CD14-positive monocyte (primary cell): ENCODE data around the gene BLTP3B. TPM values are rescaled to one million over a fixed set of nuclear protein-coding genes. Genes with fewer than 3 reads are reported as not detected.

Experiments used
- DNase-seq, 3 donors: peaks; one replicate each; pipeline ENCODE4 v3.0.0-alpha.2; 2011 to 2022
- H2AFZ ChIP-seq: 2 replicates; pipeline ENCODE4 v1.6.0; 2012; ENCODE audit warnings: mild to moderate bottlenecking, low read depth, low read length, inconsistent platforms; ENCODE audit not compliant: insufficient read depth, poor library complexity, severe bottlenecking
- H3K27ac ChIP-seq, 2 donors: 1 replicate in 1 of 2; 2 replicates in 1 of 2; pipeline ENCODE4 v1.5.1; 2012 to 2013; ENCODE audit warnings: low read length in 2 of 2, control low read depth in 1 of 2, inconsistent platforms in 1 of 2, low read depth in 1 of 2, mild to moderate bottlenecking in 1 of 2
- H3K27me3 ChIP-seq, 2 donors: one replicate each; pipeline versions ENCODE4 v1.6.0 to v1.6.1; 2011 to 2013; ENCODE audit warnings: low read length in 2 of 2; ENCODE audit not compliant: control insufficient read depth in 2 of 2, insufficient read depth in 2 of 2
- H3K36me3 ChIP-seq, 2 donors: replicated peaks in 1 of 2; 1 replicate in 1 of 2; 2 replicates in 1 of 2; pipeline versions ENCODE4 v1.5.1 to v1.6.1; 2012 to 2013; ENCODE audit warnings: low read length in 2 of 2, control low read depth in 1 of 2, inconsistent platforms in 1 of 2, mild to moderate bottlenecking in 1 of 2; ENCODE audit not compliant: insufficient read depth in 2 of 2, control insufficient read depth in 1 of 2
- H3K4me1 ChIP-seq, 2 donors: 1 replicate in 1 of 2; 2 replicates in 1 of 2; pipeline versions ENCODE4 v1.5.1 to v1.6.1; 2012 to 2013; ENCODE audit warnings: low read length in 2 of 2, control low read depth in 1 of 2, inconsistent platforms in 1 of 2, mild to moderate bottlenecking in 1 of 2, moderate library complexity in 1 of 2; ENCODE audit not compliant: insufficient read depth in 2 of 2, control insufficient read depth in 1 of 2
- H3K4me2 ChIP-seq: replicated peaks from 2 replicates; pipeline ENCODE3; 2012; ENCODE audit warnings: low read length, moderate library complexity, mild to moderate bottlenecking; ENCODE audit not compliant: poor library complexity, severe bottlenecking; ENCODE audit errors: extremely low read depth
- H3K4me3 ChIP-seq, 3 experiments: fragments of 200-600 bp in 1 of 3; sonication (generic) in 1 of 3; replicated peaks in 1 of 3; 1 replicate in 2 of 3; 2 replicates in 1 of 3; pipeline ENCODE4 v1.5.1; 2011 to 2013; ENCODE audit warnings: low read length in 3 of 3, mild to moderate bottlenecking in 3 of 3, control low read depth in 2 of 3, low read depth in 2 of 3, inconsistent platforms in 1 of 3, moderate library complexity in 1 of 3
- H3K79me2 ChIP-seq: 2 replicates; pipeline ENCODE4 v1.6.0; 2012; ENCODE audit warnings: mild to moderate bottlenecking, control low read depth, inconsistent platforms, low read length, moderate library complexity; ENCODE audit not compliant: insufficient read depth
- H3K9ac ChIP-seq: 2 replicates; pipeline ENCODE4 v1.6.0; 2017; ENCODE audit warnings: low read length, mild to moderate bottlenecking; ENCODE audit not compliant: insufficient read depth, poor library complexity, severe bottlenecking
- H3K9me3 ChIP-seq, 2 donors: replicated peaks in 1 of 2; 1 replicate in 1 of 2; 2 replicates in 1 of 2; pipeline versions ENCODE4 v1.5.1 to v1.6.1; 2012 to 2013; ENCODE audit warnings: low read length in 2 of 2, control low read depth in 1 of 2; ENCODE audit not compliant: control insufficient read depth in 1 of 2, insufficient read depth in 1 of 2
- H4K20me1 ChIP-seq: 2 replicates; pipeline ENCODE4 v1.6.0; 2012; ENCODE audit warnings: mild to moderate bottlenecking, low read length, control low read depth, moderate library complexity; ENCODE audit not compliant: insufficient read depth
- H3K27ac Mint-ChIP-seq, 7 donors: one replicate each; pipeline ENCODE4 v1.8.0; 2020; ENCODE audit warnings: mild to moderate bottlenecking in 7 of 7, mixed read lengths in 7 of 7, moderate library complexity in 6 of 7, inconsistent platforms in 2 of 7
- H3K27me3 Mint-ChIP-seq, 3 donors: one replicate each; pipeline ENCODE4 v1.8.0; 2021 to 2022; ENCODE audit warnings: low read depth in 3 of 3, mild to moderate bottlenecking in 3 of 3, mixed read lengths in 3 of 3, moderate library complexity in 3 of 3, inconsistent platforms in 1 of 3
- H3K36me3 Mint-ChIP-seq, 2 donors: one replicate each; pipeline ENCODE4 v1.8.0; 2020; ENCODE audit warnings: mixed read lengths in 2 of 2, inconsistent platforms in 1 of 2, mild to moderate bottlenecking in 1 of 2
- H3K4me1 Mint-ChIP-seq: one replicate; pipeline ENCODE4 v1.8.0; 2020; ENCODE audit warnings: mild to moderate bottlenecking, mixed read lengths
- H3K4me3 Mint-ChIP-seq, 2 donors: one replicate each; pipeline ENCODE4 v1.8.0; 2020; ENCODE audit warnings: mild to moderate bottlenecking in 2 of 2, mixed read lengths in 2 of 2, moderate library complexity in 1 of 2
- H3K9me3 Mint-ChIP-seq, 7 donors: one replicate each; pipeline ENCODE4 v1.8.0; 2020 to 2022; ENCODE audit warnings: mixed read lengths in 7 of 7, mild to moderate bottlenecking in 6 of 7, moderate library complexity in 6 of 7, inconsistent platforms in 2 of 7
- WGBS: methylation state at CpG from one replicate; pipeline ENCODE4 v1.1.5; 2013; ENCODE audit warnings: missing lambda C conversion rate; ENCODE audit not compliant: insufficient coverage; 5-methylcytosine and 5-hydroxymethylcytosine counted together
- intact Hi-C, 2 donors: fragments of 100-400 bp; cut with micrococcal nuclease; formaldehyde crosslinking; loops; one replicate each; pipeline versions ENCODE4 v1.15.0 to v1.15.1; 2023
- polyA plus RNA-seq, 3 donors: library from polyadenylated mRNA; depleted of rRNA in 1 of 3; unstranded in 2 of 3; stranded (reverse) in 1 of 3; fragments of 300-500 nt in 2 of 3; fragments of >200 nt in 1 of 3; fragmentation: Illumina TruSeq in 2 of 3; gene quantifications; 1 replicate in 2 of 3; 2 replicates in 1 of 3; pipeline ENCODE4 v1.2.3, GENCODE V29; 2012 to 2021
- TF ChIP-seq, protein P1 (sequence below): fragments of 200-600 bp; IDR thresholded peaks from one replicate; pipeline ENCODE4 v1.8.0; 2022; ENCODE audit warnings: antibody characterized with exemption, mild to moderate bottlenecking

BLTP3B gene
- polyA plus RNA-seq, 3 donors: 22.0 to 42.5 (median 33.4) TPM

DNA sequence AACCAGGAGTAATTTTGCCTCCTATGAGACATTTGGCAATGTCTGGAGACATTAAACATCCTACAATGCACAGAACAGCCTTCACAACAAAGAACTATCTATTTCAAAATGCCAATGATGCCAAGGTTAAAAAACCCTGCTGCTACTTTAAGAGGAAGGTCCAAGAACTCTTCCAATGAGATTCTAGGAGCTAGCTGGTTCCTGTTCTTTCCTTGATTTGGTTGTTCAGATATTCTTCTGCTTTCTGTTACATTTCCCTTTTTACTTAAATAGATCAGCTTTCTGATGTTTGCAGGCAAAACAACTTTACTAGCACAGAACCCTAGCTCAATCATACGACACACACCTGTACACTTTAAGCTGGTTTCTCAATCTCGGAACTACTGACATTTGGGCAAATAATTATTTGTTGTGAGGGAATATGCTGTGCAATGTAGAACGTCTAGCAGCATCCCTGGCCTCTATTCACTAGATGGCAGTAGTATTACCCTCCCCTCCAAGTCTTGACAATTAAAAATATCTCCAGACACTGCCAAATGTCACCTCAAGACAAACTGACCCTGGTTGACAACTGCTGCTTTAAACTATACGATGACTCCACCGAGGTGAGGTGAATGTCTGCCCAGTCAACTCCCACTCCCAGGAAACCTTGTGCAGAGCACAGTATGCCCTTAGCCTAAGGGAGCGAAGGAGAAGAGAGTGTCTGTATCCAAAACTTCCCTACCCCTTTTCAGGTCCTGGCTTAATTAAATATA is 4.4 kb downstream of the BLTP3B start:
- no peaks in the 10 kb centered on the region for H3K36me3 ChIP-seq
- DNase-seq: peak; percentile 39 to 76 (median 51)
- WGBS: 50% methylated on average over 2 of the region's 6 CpGs
- peak overlapping the region; percentile 79 for H3K4me2 ChIP-seq
- Mint-ChIP-seq H3K9me3 (peaks cover 0 to 2% (median 0%) of the 10 kb centered on the region in 7 donors), H3K4me1 (peaks cover 77% of the 10 kb centered on the region), H3K36me3 (peaks cover 2 to 8% of the 10 kb centered on the region in 2 donors), H3K27me3 (peaks cover 0 to 1% (median 0%) of the 10 kb centered on the region in 3 donors), H3K27ac (peak overlapping the region; percentile 85 to 97 (median 95)), H3K4me3 (peak overlapping the region; percentile 78 to 89)
- H4K20me1 ChIP-seq: peaks cover 69% of the 10 kb centered on the region
- no peaks in the 10 kb centered on the region for H3K27me3 ChIP-seq
- intact Hi-C loops: no loop called here
- peaks cover 91% of the 10 kb centered on the region for H3K79me2 ChIP-seq
- no peak overlapping the region for H2AFZ ChIP-seq
- no peaks in the 10 kb centered on the region for H3K9me3 ChIP-seq
- peak overlapping the region; percentile 60 to 83 for H3K27ac ChIP-seq
- H3K9ac ChIP-seq: peak overlapping the region; percentile 7
- peaks cover 59 to 74% of the 10 kb centered on the region in 2 donors for H3K4me1 ChIP-seq
- peak overlapping the region; percentile 38 to 77 (median 60) for H3K4me3 ChIP-seq
- TF ChIP-seq, protein P1, sequence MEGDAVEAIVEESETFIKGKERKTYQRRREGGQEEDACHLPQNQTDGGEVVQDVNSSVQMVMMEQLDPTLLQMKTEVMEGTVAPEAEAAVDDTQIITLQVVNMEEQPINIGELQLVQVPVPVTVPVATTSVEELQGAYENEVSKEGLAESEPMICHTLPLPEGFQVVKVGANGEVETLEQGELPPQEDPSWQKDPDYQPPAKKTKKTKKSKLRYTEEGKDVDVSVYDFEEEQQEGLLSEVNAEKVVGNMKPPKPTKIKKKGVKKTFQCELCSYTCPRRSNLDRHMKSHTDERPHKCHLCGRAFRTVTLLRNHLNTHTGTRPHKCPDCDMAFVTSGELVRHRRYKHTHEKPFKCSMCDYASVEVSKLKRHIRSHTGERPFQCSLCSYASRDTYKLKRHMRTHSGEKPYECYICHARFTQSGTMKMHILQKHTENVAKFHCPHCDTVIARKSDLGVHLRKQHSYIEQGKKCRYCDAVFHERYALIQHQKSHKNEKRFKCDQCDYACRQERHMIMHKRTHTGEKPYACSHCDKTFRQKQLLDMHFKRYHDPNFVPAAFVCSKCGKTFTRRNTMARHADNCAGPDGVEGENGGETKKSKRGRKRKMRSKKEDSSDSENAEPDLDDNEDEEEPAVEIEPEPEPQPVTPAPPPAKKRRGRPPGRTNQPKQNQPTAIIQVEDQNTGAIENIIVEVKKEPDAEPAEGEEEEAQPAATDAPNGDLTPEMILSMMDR: peak; percentile 13

DNA sequence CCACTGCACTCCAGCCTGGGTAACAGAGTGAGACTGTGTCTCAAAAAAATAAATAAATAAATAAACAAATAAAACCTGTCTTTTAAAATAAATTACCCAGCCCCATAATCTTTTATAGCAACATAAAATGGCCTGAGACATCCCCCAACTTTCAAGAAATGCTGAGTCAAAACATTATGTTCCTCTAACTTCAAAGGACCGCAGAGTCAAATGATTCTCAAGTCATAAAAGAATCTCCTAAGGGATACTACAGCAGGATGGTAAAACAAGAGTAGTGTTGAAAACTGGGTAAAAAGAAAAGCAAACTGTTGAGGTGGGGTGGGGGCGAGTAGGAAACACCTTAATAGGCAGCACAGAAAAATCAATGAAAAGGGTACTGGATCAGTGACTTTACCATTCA is 9.5 kb downstream of the BLTP3B start:
- Mint-ChIP-seq H3K27me3 (no peaks in the 10 kb centered on the region), H3K36me3 (peaks cover 6 to 10% of the 10 kb centered on the region in 2 donors), H3K9me3 (peaks cover 3 to 8% (median 5%) of the 10 kb centered on the region in 7 donors), H3K4me3 (no peak overlapping the region), H3K4me1 (peaks cover 80% of the 10 kb centered on the region), H3K27ac (peak overlapping the region in 5 of 7 donors; percentile 0 to 67 (median 20))
- TF ChIP-seq, protein P1: no peak
- Histone ChIP-seq H3K4me1 (peaks cover 49 to 65% of the 10 kb centered on the region in 2 donors), H4K20me1 (peaks cover 78% of the 10 kb centered on the region), H3K27me3 (no peaks in the 10 kb centered on the region), H3K36me3 (no peaks in the 10 kb centered on the region), H3K4me3 (no peak overlapping the region), H3K4me2 (no peak overlapping the region), H3K9ac (no peak overlapping the region), H3K79me2 (peaks cover 92% of the 10 kb centered on the region), H3K27ac (peak overlapping the region in 1 of 2 donors; percentile 25), H3K9me3 (peaks cover 0 to 7% of the 10 kb centered on the region in 2 donors), H2AFZ (no peak overlapping the region)
- no CpG with 5 or more reads among the region's 2 CpGs for WGBS
- no peak for DNase-seq
- intact Hi-C loops: no loop called here
